Astrocyte (in vitro differentiated cells and primary cell): ENCODE data around the gene CARD19.

Experiments
- EZH2 ChIP-seq: IDR thresholded peaks from 2 replicates; pipeline ENCODE4 v1.6.1; 2012; ENCODE audit warnings: mild to moderate bottlenecking, low read length, inconsistent platforms; ENCODE audit not compliant: insufficient read depth
- TF ChIP-seq, protein P1 (sequence below): IDR thresholded peaks from 2 replicates; pipeline ENCODE4 v1.5.1; 2011; ENCODE audit warnings: low read depth, mild to moderate bottlenecking, inconsistent platforms, low read length, moderate library complexity; ENCODE audit not compliant: insufficient read depth

DNA sequence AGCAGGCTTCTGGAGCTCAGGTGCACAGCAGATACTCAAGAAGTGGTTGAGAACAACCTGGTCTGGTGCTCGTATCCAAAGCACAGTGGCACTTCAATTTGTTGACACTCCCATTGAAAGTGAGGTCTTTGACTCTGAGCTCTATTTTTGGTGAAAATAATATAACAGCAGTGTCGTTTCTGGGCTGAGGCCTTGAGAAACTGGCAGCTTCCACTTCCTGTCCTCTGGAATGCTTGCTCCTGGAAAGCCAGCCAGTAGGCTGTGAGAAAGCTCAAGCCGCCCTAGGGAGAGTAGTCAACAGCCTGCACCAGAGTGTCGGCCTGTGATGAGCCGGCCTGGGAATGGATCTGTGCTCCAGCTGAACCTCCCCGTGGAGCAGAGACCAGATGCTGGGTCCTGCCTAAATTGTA lies 44.3 kb upstream of the CARD19 start:
- TF ChIP-seq, protein P1, sequence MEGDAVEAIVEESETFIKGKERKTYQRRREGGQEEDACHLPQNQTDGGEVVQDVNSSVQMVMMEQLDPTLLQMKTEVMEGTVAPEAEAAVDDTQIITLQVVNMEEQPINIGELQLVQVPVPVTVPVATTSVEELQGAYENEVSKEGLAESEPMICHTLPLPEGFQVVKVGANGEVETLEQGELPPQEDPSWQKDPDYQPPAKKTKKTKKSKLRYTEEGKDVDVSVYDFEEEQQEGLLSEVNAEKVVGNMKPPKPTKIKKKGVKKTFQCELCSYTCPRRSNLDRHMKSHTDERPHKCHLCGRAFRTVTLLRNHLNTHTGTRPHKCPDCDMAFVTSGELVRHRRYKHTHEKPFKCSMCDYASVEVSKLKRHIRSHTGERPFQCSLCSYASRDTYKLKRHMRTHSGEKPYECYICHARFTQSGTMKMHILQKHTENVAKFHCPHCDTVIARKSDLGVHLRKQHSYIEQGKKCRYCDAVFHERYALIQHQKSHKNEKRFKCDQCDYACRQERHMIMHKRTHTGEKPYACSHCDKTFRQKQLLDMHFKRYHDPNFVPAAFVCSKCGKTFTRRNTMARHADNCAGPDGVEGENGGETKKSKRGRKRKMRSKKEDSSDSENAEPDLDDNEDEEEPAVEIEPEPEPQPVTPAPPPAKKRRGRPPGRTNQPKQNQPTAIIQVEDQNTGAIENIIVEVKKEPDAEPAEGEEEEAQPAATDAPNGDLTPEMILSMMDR: no peak
- TF ChIP-seq EZH2: no peak
